GM21825 (cell line): ENCODE data around the gene MTCL3.
"Not testable (repeated sequence)": the region's sequence is repeated elsewhere in the genome, so short reads cannot be mapped to it uniquely, and the experiment has no call there.

Experiments
- ATAC-seq: cut with Tn5 transposase; IDR thresholded peaks from one replicate; pipeline ENCODE4 v1.9.1; 2021; ENCODE audit warnings: mild to moderate bottlenecking, moderate library complexity; ENCODE audit not compliant: unreplicated experiment

MTCL3 gene

DNA sequence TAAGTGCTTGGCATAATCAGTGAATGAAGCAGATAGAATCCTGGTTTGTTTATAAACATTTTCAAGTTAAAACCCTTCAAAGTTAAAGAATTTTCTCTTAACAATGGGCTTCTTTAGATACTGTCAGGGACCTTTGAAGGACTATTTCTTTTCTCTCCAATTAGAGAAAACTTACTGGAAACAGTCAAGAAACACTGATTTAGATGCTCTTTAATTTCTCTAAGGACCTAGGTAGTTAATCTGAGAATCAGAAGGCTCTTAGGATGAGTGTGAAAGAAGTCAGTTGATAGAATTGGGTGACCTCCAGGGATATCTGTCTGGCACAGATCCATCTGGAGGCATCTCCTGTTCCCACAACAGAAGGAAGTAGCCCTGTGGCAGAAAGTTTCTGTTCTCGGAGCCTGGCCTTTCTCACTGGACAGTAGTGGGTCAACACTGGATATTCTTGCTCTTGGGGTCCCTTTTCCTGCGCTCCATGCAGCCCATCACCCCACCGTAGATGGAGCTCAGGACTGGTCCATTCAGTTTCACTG is 82.5 kb downstream of the MTCL3 start:
- no peak for ATAC-seq

DNA sequence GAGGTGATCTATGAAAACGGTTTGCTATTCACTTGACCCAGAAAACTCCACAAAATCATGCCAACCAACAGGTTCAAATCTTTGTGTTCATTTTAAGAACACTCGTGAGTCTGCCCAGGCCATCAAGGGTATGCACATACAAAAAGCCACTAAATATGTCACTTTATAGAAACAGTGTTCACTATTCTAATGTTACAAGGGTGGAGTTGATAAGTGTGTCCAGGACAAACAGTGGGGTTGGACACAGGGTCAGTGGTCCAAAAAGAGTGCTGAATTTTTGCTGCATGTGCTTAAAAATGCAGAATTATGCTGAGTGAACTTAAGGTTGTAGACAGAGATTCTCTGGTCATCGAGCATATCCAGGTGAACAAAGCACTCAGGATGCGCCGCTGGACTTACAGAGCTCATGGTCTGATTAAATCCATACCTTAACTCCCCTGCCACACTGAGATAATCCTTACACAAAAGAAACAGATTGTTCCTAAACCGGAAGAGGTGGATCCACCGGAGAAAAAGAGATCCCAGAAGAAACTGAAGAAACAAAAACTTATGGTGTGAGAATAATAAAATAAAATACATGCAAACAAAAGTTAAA is 83.4 kb downstream of the MTCL3 start:
- no peak for ATAC-seq

- ATAC-seq, result no peak
These were observed 84.5 kb downstream of the MTCL3 start for GRCh38 chr6:127434651-127435050.

DNA sequence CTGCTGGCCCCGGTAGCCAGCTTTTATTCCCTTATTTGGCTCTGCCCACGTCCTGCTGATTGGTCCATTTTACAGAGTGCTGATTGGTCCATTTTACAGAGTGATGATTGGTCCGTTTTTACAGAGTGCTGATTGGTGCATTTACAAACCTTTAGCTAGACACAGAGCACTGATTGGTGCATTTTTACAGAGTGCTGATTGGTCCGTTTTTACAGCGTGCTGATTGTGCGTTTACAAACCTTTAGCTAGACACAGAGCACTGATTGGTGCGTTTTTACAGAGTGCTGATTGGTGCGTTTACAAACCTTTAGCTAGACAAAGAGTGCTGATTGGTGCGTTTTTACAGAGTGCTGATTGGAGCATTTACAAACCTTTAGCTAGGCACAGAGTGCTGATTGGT is 90.6 kb downstream of the MTCL3 start:
- ATAC-seq, result not testable (repeated sequence)

- ATAC-seq, result no peak
These were observed 95.2 kb downstream of the MTCL3 start for GRCh38 chr6:127423921-127424320.
